SHP77 (cell line): ENCODE measurements around the gene CCDC138.

Experiments
- DNase-seq, 2 experiments: peaks; one replicate each; lab custom pipeline; 2025; lab: John Stamatoyannopoulos, UW

CCDC138 gene

DNA sequence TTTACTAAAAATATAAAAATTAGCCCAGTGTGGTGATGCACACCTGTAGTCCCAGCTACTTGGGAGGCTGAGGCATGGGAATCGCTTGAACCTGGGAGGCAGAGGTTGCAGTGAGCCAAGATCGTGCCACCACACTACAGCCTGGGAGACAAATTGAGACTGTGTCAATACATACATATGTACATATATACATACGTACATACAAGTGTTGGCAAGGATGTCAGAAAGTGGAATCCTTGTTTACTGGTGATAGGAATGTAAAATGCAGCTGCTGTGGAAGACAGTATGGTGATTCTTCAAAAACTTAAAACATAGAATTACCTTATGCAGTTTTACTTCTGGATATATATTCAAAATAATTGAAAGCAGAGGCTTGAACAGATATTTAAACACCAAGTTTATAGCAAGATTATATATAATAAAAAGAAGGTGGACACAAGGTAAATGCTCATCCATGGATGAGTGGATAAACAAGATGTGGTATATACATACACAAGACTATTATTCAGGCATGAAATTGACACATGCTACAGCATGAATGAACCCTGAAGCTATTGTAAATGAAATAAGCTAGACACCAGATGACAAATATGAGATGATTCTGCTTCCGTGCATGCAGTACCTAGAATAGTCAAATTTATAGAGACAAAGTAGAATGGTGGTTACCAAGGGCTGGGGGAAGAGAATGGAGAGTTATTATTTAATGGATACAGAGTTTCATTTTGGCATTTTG is 43.2 kb downstream of the CCDC138 start:
- no peak for DNase-seq

GRCh38 chr2:108833219-108833618 is 46.6 kb downstream of the CCDC138 start:
- DNase-seq, result no peak

DNA sequence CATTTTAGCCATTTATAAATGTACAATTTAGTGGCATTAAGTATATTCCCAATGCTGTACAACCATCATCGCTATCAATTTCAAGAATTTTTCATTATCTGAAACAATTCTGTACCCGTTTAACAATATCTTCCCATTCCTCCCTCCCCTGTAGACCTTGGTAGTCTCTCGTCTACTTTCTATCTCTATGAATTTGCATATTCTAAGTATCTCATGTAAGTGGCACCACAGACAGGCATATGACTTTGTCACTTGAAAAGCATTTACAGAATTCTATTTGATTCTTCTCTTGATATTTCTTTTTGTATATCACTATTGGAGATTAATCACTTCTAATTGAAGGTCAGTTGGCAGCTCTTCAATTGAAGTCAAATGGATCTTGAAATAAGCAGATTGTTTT is 48.0 kb downstream of the CCDC138 start:
- no peak for DNase-seq

GRCh38 chr2:108835040-108835439 is 48.5 kb downstream of the CCDC138 start:
- no peak for DNase-seq

DNA sequence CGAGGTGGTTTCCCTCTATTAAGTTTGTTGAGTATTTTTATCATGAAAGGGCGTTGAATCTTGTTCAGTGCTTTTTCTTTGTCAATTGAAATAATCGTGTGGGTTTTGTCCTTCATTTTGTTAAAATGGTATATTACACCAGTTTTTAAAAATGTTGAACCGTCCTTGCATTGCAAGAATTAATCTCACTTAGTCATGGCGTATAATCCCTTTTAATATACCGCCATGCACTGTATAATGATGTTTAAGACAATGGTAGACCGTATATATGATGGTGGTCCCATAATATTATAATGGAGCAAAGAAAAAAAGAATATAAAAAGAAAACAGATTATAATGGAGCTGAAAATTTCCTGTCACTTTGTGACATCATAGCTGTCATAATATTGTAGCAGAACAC is 50.6 kb downstream of the CCDC138 start:
- DNase-seq, result no peak

GRCh38 chr2:108841506-108841905 is 54.9 kb downstream of the CCDC138 start:
- no peak for DNase-seq

DNA sequence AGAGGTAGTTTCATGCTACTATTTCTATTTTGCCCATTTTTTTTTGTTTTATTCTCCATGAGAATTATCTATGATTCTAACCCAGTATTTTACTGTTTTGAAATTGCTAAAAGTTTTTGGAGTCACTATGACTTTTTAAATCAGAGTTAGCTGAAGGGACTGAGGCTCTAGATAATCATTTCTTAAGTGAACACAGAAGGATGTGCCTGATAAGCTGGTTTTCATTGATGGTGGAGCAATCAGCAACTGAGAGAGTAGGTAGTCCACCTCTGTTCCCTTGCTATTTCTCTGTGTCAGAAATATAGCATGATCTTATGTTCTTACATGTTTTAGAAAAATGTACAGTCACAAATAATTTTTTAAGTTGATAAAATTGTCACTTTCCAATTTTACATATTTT is 59.4 kb downstream of the CCDC138 start:
- no peak for DNase-seq

DNA sequence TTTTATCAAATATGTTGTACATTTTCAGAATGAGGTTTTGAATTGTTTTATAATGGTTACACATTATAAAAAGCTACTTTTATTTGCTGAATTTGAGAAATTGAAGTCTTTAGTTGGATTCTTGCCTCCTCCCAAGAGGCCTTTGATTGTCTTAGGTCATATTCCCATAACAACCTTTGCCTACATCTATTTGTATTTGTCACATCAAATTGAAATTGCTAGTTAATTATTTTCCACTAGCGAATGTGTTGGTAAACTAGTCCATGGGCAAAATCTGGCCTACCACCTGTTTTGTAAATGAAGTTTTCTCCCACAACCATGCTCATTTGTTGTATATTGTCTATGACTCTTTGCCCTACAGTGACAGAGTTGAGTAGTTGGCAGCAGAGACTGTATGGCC is 60.4 kb downstream of the CCDC138 start:
- DNase-seq, result no peak

- DNase-seq, result no peak
These were observed 65.8 kb downstream of the CCDC138 start for GRCh38 chr2:108852375-108852774.

GRCh38 chr2:108853421-108853820 is 66.8 kb downstream of the CCDC138 start:
- no peak for DNase-seq

GRCh38 chr2:108854484-108854883 is 67.9 kb downstream of the CCDC138 start:
- no peak for DNase-seq

GRCh38 chr2:108855194-108855593 is 68.6 kb downstream of the CCDC138 start:
- DNase-seq, result no peak

- DNase-seq, result no peak
These were observed 72.3 kb downstream of the CCDC138 start for GRCh38 chr2:108858894-108859293.

DNA sequence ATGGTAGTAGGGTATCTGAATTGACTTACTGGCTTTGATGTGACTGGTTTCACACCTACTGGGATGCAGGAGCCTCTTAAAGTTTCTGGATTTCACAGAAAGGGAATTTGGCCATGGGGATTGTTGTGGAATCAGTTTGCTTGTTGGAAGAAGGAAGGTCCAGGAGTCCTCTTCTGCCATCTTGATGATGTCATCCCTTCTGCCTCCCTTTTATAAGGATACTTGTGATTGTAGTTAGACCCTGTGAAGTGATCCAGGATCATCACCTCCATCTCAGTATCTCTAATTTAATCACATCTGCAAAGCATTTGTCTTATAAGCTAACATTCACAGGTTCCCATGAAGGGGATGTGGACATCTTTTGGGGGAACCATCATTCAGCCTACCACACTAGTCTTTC is 79.5 kb downstream of the CCDC138 start:
- no peak for DNase-seq

DNA sequence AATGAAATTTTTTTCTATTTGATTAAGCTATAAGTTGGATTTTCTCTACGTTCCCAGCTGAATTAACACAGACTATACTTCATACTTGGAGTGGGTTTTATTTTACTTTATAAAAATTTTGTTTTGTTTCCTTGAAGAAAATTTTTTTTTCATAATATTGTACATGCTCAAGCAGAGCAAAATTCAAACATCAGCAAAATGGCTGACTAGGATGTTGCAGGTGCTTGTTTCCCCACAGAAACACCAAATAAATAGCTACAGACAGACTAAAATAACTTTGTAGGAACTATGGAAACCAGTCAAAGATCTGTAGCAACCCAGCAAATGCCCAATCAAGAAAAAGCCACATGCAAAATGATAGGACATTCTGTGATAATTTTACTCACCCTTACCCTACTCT is 82.3 kb downstream of the CCDC138 start:
- no peak for DNase-seq

DNA sequence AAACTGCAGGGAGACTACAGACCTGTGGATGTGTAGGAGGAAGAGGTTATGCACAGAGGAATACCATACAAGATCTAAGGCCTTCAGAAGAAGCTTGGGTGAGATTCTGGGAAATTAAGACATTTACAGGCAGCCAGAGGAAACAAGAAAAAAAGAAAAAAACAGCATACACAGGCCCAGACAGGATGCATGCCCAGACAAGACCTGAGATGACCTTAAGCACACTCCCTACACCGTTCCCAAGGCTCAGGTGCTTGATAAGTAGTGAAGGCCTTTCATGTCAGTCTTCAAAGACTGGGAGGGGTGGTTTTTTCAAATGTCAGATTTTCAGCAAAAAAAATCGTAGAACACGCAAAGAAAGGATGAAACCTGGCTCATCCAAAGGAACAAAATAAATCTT is 83.0 kb downstream of the CCDC138 start:
- no peak for DNase-seq

- no peak for DNase-seq
These were observed 83.6 kb downstream of the CCDC138 start for GRCh38 chr2:108870069-108870644.

DNA sequence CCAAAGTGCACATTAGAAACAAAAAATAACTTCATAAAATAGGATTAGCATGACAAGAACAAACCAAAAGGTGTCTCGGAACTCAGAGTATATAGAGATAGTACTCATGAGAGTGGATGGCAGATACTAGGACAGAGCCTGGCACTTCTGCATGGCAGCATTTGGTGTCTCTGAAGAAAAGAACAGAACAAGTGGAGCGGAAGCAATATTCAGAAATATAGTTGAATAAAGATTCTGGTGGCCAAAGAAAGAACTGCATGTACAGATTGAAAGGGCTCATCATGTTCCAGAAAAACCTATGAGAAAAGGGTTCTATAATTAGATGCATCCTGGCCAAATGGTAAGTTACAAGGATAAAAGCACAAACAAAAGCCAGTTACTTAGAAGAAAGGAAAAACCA is 90.9 kb downstream of the CCDC138 start:
- DNase-seq, result no peak

GRCh38 chr2:108878276-108878675 is 91.7 kb downstream of the CCDC138 start:
- no peak for DNase-seq

- peak; percentile 68 to 77 for DNase-seq
These were observed 98.0 kb downstream of the CCDC138 start for GRCh38 chr2:108884619-108885018.

GRCh38 chr2:108889907-108890306 is 103.3 kb downstream of the CCDC138 start:
- DNase-seq, result no peak

DNA sequence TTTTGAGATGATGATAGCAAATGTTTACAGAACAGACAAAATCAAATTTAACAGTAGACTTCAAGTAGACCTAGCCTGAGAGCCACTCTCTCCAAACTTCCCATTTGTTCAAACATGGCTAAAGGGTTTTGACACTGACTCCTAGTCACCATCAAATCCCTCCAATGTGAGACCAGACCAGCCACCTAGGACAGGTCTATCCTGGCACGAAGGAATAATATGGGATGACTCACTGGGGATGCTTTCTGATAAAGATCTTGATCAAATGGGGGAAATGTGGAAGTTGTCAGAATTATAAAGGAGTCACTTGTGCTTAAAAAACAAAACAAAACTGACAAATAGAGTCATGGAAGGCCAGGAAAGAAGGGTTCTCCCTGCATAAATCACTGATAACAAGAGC is 106.7 kb downstream of the CCDC138 start:
- no peak for DNase-seq

- no peak for DNase-seq
These were observed 108.2 kb downstream of the CCDC138 start for GRCh38 chr2:108894766-108895165.

- DNase-seq, result no peak
These were observed 108.6 kb downstream of the CCDC138 start for GRCh38 chr2:108895188-108895587.
